Measurements from ENCODE around the gene MAS1. TPM values are rescaled to one million over a fixed set of nuclear protein-coding genes. Genes with fewer than 3 reads are reported as not detected.

Gene MAS1
- total and polyA plus RNA-seq, 8 donors, result under 0.01 to 0.18 TPM; not detected in 6

DNA sequence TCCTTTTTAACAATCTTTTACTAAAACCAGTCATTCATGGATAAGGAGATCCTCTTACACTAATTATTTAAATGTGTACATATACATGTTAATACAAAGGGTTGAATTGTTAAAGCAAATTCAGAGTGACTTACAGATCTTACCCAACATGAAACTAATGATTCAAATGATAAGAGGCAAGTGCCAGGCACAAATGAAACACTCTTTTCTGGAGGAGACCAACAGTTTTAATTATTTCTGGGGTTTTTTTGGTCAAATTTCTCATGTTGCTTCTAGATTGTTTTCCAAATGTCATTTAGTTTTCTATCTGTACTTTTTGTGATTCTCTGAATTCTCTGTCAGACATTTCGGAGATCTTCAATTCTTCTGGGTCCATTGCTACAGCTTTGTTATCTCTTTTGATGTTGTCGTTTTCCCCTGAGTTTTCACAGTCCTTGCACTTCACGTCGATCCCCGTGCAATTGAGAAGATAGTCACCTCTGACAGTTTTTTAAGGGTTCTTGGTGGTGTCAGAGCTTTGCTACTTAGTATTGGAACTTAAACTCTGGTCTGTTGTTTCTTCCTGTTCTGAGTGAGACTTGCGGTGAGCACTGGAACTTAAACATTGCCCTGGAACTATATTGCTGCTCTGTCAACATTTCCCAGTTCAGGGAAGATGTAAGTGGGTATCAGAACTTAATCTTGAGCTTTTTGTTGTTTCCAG lies 23.2 kb downstream of the MAS1 start:
- TF ChIP-seq POLR2AphosphoS5 (IDR thresholded peaks at IDR 0.05) (no peak), EP300 (IDR thresholded peaks at IDR 0.05) (no peak), POLR2A (IDR thresholded peaks at IDR 0.05) (no peak)
- TF ChIP-seq, protein P1, sequence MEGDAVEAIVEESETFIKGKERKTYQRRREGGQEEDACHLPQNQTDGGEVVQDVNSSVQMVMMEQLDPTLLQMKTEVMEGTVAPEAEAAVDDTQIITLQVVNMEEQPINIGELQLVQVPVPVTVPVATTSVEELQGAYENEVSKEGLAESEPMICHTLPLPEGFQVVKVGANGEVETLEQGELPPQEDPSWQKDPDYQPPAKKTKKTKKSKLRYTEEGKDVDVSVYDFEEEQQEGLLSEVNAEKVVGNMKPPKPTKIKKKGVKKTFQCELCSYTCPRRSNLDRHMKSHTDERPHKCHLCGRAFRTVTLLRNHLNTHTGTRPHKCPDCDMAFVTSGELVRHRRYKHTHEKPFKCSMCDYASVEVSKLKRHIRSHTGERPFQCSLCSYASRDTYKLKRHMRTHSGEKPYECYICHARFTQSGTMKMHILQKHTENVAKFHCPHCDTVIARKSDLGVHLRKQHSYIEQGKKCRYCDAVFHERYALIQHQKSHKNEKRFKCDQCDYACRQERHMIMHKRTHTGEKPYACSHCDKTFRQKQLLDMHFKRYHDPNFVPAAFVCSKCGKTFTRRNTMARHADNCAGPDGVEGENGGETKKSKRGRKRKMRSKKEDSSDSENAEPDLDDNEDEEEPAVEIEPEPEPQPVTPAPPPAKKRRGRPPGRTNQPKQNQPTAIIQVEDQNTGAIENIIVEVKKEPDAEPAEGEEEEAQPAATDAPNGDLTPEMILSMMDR (IDR thresholded peaks at IDR 0.05), result no peak
- Histone ChIP-seq H3K4me3 (no peak overlapping the region), H3K27me3 (peaks cover 0 to 23% (median 3%) of the 10 kb centered on the region in 3 donors), H3K4me1 (peaks cover 0 to 13% (median 2%) of the 10 kb centered on the region in 4 donors), H3K27ac (no peak overlapping the region), H3K36me3 (no peaks in the 10 kb centered on the region), H3K9me3 (no peaks in the 10 kb centered on the region)
- 77 to 88% (median 81%) methylated on average over 6 of the region's 6 CpGs for WGBS, 5 donors
- no peak for DNase-seq
- intact Hi-C loops (cut with DNase I; ENCODE audit: low total_unique reads), result no loop called here

DNA sequence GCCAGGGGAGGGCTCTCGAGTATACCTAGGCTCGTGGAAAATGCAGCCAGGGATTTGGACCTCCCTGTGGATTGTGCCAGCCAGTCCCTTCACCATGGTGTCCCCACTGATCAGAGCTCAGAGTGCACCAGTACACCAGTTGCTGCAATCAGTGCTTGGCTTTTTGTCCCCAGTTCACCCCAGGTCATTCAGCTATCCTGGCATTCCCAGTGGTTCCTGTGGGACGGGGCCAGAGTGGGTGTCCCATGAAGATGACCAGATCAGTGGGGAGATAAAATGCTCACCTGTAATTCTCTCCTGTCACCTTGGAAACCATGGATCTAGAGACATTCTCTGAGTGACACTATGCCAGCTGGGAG lies 23.8 kb downstream of the MAS1 start:
- no peak for DNase-seq
- intact Hi-C loops (cut with DNase I; ENCODE audit: low total_unique reads), result no loop called here

DNA sequence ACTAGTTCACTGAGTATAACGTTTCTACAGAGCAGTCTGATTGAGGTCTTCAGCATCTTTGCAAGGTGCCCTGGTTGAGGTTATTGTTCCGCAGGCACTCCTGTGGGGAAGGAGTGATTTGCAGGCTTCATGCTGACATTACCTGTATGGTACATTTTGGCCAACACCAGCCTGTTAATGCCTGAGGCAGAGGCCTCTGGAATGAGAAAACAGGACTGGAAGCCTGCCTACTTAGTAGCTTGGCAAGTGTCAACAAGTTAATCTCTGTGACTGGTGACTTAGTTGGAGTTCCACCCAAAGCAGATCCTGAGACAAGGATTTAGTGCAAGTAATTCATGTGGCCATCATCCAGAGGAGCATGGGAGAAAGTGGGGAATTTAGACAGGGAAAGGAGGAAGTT lies 24.6 kb downstream of the MAS1 start:
- intact Hi-C loops (cut with DNase I; ENCODE audit: low total_unique reads), result no loop called here
- H3K27ac ChIP-seq, result peak overlapping the region in 2 of 5 donors; percentile 11 to 29
- no peaks in the 10 kb centered on the region for H3K9me3 ChIP-seq
- H3K36me3 ChIP-seq, result no peaks in the 10 kb centered on the region
- peaks cover 0 to 13% (median 2%) of the 10 kb centered on the region in 4 donors for H3K4me1 ChIP-seq
- peak in 1 of 2 donors; percentile 45 for DNase-seq
- H3K27me3 ChIP-seq, result peaks cover 0 to 13% (median 2%) of the 10 kb centered on the region in 3 donors
- TF ChIP-seq, protein P1 (IDR thresholded peaks at IDR 0.05), result no peak
- TF ChIP-seq EP300 (IDR thresholded peaks at IDR 0.05) (no peak), POLR2AphosphoS5 (IDR thresholded peaks at IDR 0.05) (peak in 1 of 3 donors; percentile 60), POLR2A (IDR thresholded peaks at IDR 0.05) (no peak)
- WGBS, 5 donors, result 32 to 50% (median 44%) methylated on average over 2 of the region's 2 CpGs
- no peak overlapping the region for H3K4me3 ChIP-seq

More for the DNA sequence above, 23.8 kb downstream of the MAS1 start:
- no peak overlapping the region for H3K4me3 ChIP-seq
- peaks cover 0 to 18% (median 3%) of the 10 kb centered on the region in 3 donors for H3K27me3 ChIP-seq
- WGBS, 5 donors, result 39 to 82% (median 69%) methylated on average over 1 to 3 of the region's 3 CpGs
- H3K27ac ChIP-seq, result no peak overlapping the region
- H3K36me3 ChIP-seq, result no peaks in the 10 kb centered on the region
- no peaks in the 10 kb centered on the region for H3K9me3 ChIP-seq
- no peak for TF ChIP-seq POLR2A (IDR thresholded peaks at IDR 0.05)
- TF ChIP-seq POLR2AphosphoS5 (IDR thresholded peaks at IDR 0.05), result no peak
- TF ChIP-seq EP300 (IDR thresholded peaks at IDR 0.05), result no peak
- TF ChIP-seq, protein P1 (IDR thresholded peaks at IDR 0.05), result no peak
- H3K4me1 ChIP-seq, result peaks cover 0 to 13% (median 2%) of the 10 kb centered on the region in 4 donors

DNA sequence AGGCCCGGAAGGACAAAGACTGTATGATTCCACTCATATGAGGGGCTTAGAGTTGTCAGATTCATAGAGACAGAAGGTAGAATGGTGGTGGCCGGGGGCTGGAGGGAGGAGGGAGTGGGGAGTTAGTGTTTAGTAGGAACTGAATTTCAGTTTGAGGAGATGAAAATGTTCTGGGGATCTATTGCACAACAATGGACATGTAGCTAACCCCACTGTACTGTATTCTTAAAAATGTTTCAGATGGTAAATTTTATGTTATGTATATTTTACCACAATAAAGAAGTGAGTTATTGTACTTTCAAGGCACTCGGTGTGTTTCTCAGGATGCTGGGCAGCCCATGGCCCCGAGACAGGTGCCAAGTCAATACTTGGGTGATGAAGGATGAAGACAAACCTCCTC lies 25.4 kb downstream of the MAS1 start:
- no peak for DNase-seq
- no peaks in the 10 kb centered on the region for H3K9me3 ChIP-seq
- intact Hi-C loops (cut with DNase I; ENCODE audit: low total_unique reads), result no loop called here
- TF ChIP-seq, protein P1 (IDR thresholded peaks at IDR 0.05), result no peak
- TF ChIP-seq EP300 (IDR thresholded peaks at IDR 0.05) (no peak), POLR2A (IDR thresholded peaks at IDR 0.05) (no peak), POLR2AphosphoS5 (IDR thresholded peaks at IDR 0.05) (no peak)
- no peak overlapping the region for H3K27ac ChIP-seq
- WGBS, 5 donors, result 89 to 93% (median 92%) methylated on average over 4 of the region's 4 CpGs
- H3K4me3 ChIP-seq, result no peak overlapping the region
- H3K36me3 ChIP-seq, result no peaks in the 10 kb centered on the region
- H3K27me3 ChIP-seq, result peaks cover 0 to 11% (median 0%) of the 10 kb centered on the region in 3 donors
- H3K4me1 ChIP-seq, result peaks cover 0 to 13% (median 2%) of the 10 kb centered on the region in 4 donors
